K562 (cell line): ENCODE results near the gene DPY30. TPM values are rescaled to one million over a fixed set of nuclear protein-coding genes. Genes with fewer than 3 reads are reported as not detected.

Source experiments
- ATAC-seq: fragments of 200-7000 bp; cut with Tn5 transposase; 3 replicates; pipeline ENCODE4 v1.9.1; 2020; ENCODE audit warnings: moderate library complexity
- BruUV-seq: library from RNA; stranded (reverse); fragments of 400-500 nt; replicated peaks from 2 replicates; lab custom pipeline; 2021; lab: Mats Ljungman, UMichigan
- CTCF ChIA-PET: fragments of 300-600 bp; formaldehyde crosslinking; extraction: SDS; loops from one replicate; lab custom pipeline; 2021; ENCODE audit warnings: low intra/inter-chr PET ratio; lab: Yijun Ruan, JAX
- POLR2A ChIA-PET: fragments of 300-600, 350-650 bp; sonication (Branson Sonifier 250); formaldehyde crosslinking; extraction: SDS; loops from one replicate; lab custom pipeline; 2021; ENCODE audit warnings: antibody characterized with exemption, inconsistent platforms; lab: Yijun Ruan, JAX
- DNase-seq, 4 experiments: peaks; one replicate each; pipeline versions ENCODE4 v3.0.0 to v3.0.0-alpha.2; 2011 to 2018; ENCODE audit warnings: low spot score in 3 of 4, mixed read lengths in 3 of 4; ENCODE audit errors: extremely low read depth in 1 of 4
- FAIRE-seq: peaks from 2 replicates; lab custom pipeline; 2011; peaks lifted over from hg19 to GRCh38; lab: Jason Lieb, UNC
- H2AFZ ChIP-seq: 2 replicates; pipeline ENCODE4 v1.6.0; 2011; ENCODE audit warnings: low read depth, low read length, control low read depth, inconsistent platforms
- H3K27ac ChIP-seq: fragments of 200-600 bp; 3 replicates; pipeline ENCODE4 v1.8.0; 2011; ENCODE audit warnings: low read depth, mild to moderate bottlenecking, control low read depth, inconsistent platforms, low read length, moderate library complexity, mixed read lengths; ENCODE audit errors: extremely low read depth
- H3K27me3 ChIP-seq, 2 experiments: fragments of 300-600 bp in 1 of 2; 2 replicates in 1 of 2; 3 replicates in 1 of 2; pipeline versions ENCODE4 v1.6.0 to v1.8.0; 2011; ENCODE audit warnings: inconsistent platforms in 2 of 2, low read length in 2 of 2, mild to moderate bottlenecking in 1 of 2, mixed read lengths in 1 of 2, moderate library complexity in 1 of 2; ENCODE audit not compliant: control insufficient read depth in 2 of 2, insufficient read depth in 2 of 2
- H3K36me3 ChIP-seq: fragments of 300-600 bp; 3 replicates; pipeline ENCODE4 v1.8.0; 2011; ENCODE audit warnings: mild to moderate bottlenecking, low read length, inconsistent platforms; ENCODE audit not compliant: control insufficient read depth, insufficient read depth
- H3K4me1 ChIP-seq, 2 experiments: fragments of 200-600 bp in 1 of 2; replicated peaks in 1 of 2; 2 replicates in 1 of 2; 3 replicates in 1 of 2; pipeline versions ENCODE4 v1.5.1 to v1.8.0; 2011; ENCODE audit warnings: inconsistent platforms in 2 of 2, low read length in 2 of 2, mild to moderate bottlenecking in 1 of 2, mixed read lengths in 1 of 2, moderate library complexity in 1 of 2; ENCODE audit not compliant: control insufficient read depth in 2 of 2, insufficient read depth in 2 of 2
- H3K4me2 ChIP-seq: 2 replicates; pipeline ENCODE4 v1.6.1; 2011; ENCODE audit warnings: low read length, control low read depth, inconsistent platforms, mixed read lengths; ENCODE audit not compliant: insufficient read depth
- H3K4me3 ChIP-seq: fragments of 200-600 bp; sonication (generic), shearing (Covaris generic); 2 replicates; pipeline ENCODE4 v1.5.1; 2016; ENCODE audit warnings: control low read depth, inconsistent platforms
- H3K79me2 ChIP-seq: fragments of 200-600 bp; 3 replicates; pipeline ENCODE4 v1.8.0; 2011; ENCODE audit warnings: low read length, inconsistent platforms; ENCODE audit not compliant: control insufficient read depth, insufficient read depth
- H3K9ac ChIP-seq, 2 experiments: 2 replicates each; pipeline versions ENCODE4 v1.6.0 to v1.6.1; 2011; ENCODE audit warnings: low read depth in 2 of 2, low read length in 2 of 2, control low read depth in 1 of 2, inconsistent platforms in 1 of 2, mild to moderate bottlenecking in 1 of 2, mixed read lengths in 1 of 2; ENCODE audit not compliant: insufficient read depth in 1 of 2
- H3K9me1 ChIP-seq: one replicate; pipeline ENCODE4 v1.6.0; 2011; ENCODE audit warnings: inconsistent platforms, mild to moderate bottlenecking, low read length, moderate library complexity; ENCODE audit not compliant: control insufficient read depth, insufficient read depth
- H3K9me3 ChIP-seq: replicated peaks from 2 replicates; pipeline ENCODE4 v1.5.1; 2011; ENCODE audit warnings: low read depth, low read length, inconsistent platforms; ENCODE audit not compliant: control insufficient read depth, insufficient read depth
- H4K20me1 ChIP-seq: replicated peaks from 2 replicates; pipeline ENCODE4 v1.6.1; 2011; ENCODE audit warnings: low read length, inconsistent platforms, mixed read lengths; ENCODE audit not compliant: control insufficient read depth, insufficient read depth
- ADNP ChIP-seq: fragments of 200-800 bp; sonication (Bioruptor generic); IDR thresholded peaks from 2 replicates; pipeline ENCODE4 v1.6.1; 2016; ENCODE audit warnings: missing genetic modification characterization, missing compliant biosample characterization
- GATA2 ChIP-seq: sonication (generic); formaldehyde crosslinking; IDR thresholded peaks from 2 replicates; pipeline ENCODE4 v1.4.0; 2020; ENCODE audit warnings: mild to moderate bottlenecking, missing genetic modification reagents
- HIVEP1 ChIP-seq: fragments of 250-450 bp; sonication (Bioruptor Pico); IDR thresholded peaks from 2 replicates; pipeline ENCODE4 v1.4.0; 2020; ENCODE audit warnings: mild to moderate bottlenecking
- KLF13 ChIP-seq: fragments of 450-650 bp; IDR thresholded peaks from 2 replicates; pipeline ENCODE4 v1.6.1; 2016; ENCODE audit warnings: missing genetic modification characterization, low read depth, mild to moderate bottlenecking, missing compliant biosample characterization, moderate library complexity, borderline replicate concordance
- NFXL1 ChIP-seq: fragments of 450-650 bp; formaldehyde crosslinking; IDR thresholded peaks from 2 replicates; pipeline ENCODE4 v1.4.0; 2021; ENCODE audit warnings: mild to moderate bottlenecking
- XRCC3 ChIP-seq: fragments of 450-650 bp; IDR thresholded peaks from 2 replicates; pipeline ENCODE4 v1.6.1; 2017; ENCODE audit warnings: mild to moderate bottlenecking, moderate library complexity
- ZFP91 ChIP-seq: sonication (generic); formaldehyde crosslinking; IDR thresholded peaks from 2 replicates; pipeline ENCODE4 v1.8.0; 2022; ENCODE audit warnings: mild to moderate bottlenecking, missing genetic modification reagents
- ZNF407 ChIP-seq: fragments of 450-650 bp; IDR thresholded peaks from 2 replicates; pipeline ENCODE4 v1.6.1; 2016; ENCODE audit warnings: low read depth
- whole genome bisulfite sequencing: fragments of 100-300 bp; shearing (Covaris generic); methylation state at CpG from one replicate; pipeline ENCODE4 v1.1.6; 2016; ENCODE audit warnings: low coverage, mixed read lengths; ENCODE audit not compliant: insufficient coverage; ENCODE audit errors: missing lambda C conversion rate; 5-methylcytosine and 5-hydroxymethylcytosine counted together
- in situ Hi-C: fragments of 300-500 bp; cut with MboI; formaldehyde crosslinking; loops from 4 replicates; pipeline ENCODE4 v1.15.0; 2018; ENCODE audit warnings: inconsistent platforms, mixed read lengths
- intact Hi-C: fragments of 100-400 bp; cut with micrococcal nuclease; formaldehyde crosslinking; loops from 2 replicates; pipeline ENCODE4 v1.14.2; 2022
- polyA plus RNA-seq, 8 experiments: library from polyadenylated mRNA; depleted of rRNA in 4 of 8; stranded (reverse) in 5 of 8; unstranded in 3 of 8; fragments of >200 nt; fragmentation: Nextera tagmentation in 2 of 8; fragmentation: Illumina TruSeq in 1 of 8; extraction: Ambion mirVana in 2 of 8; extraction: Trizol in 1 of 8; gene quantifications; 2 replicates each; pipeline versions ENCODE4 v1.2.1 to v1.2.3, GENCODE V29; 2011 to 2014; ENCODE audit warnings: inconsistent platforms in 1 of 8, missing spikeins in 1 of 8
- total RNA-seq, 7 experiments: library from RNA; depleted of rRNA in 6 of 7; stranded (reverse); fragments of >200 nt in 6 of 7; fragmentation: Illumina TruSeq in 2 of 7; extraction: Trizol in 2 of 7; gene quantifications; 2 replicates each; pipeline versions ENCODE4 v1.2.1 to v1.2.3, GENCODE V29; 2011 to 2021; ENCODE audit warnings: low replicate concordance in 1 of 7
- TF ChIP-seq, protein P1 (sequence below), 2 experiments: fragments of 250-450 bp in 1 of 2; fragments of 450-650 bp in 1 of 2; sonication (Bioruptor Pico) in 1 of 2; IDR thresholded peaks; 2 replicates each; pipeline versions ENCODE4 v1.6.1 to v1.8.0; 2016 to 2021; ENCODE audit warnings: mild to moderate bottlenecking in 2 of 2, moderate library complexity in 2 of 2, missing compliant biosample characterization in 1 of 2, missing genetic modification characterization in 1 of 2
- TF ChIP-seq, protein P2 (sequence below): sonication (generic); formaldehyde crosslinking; IDR thresholded peaks from 2 replicates; pipeline ENCODE4 v1.8.0; 2022; ENCODE audit warnings: mild to moderate bottlenecking, missing genetic modification reagents

DPY30 gene
- total and polyA plus RNA-seq, 9 of the 15 experiments (the other 6 are each of a cell fraction or from before 2014, with no cell fraction given): 64.6 to 402 (median 116) TPM

DNA sequence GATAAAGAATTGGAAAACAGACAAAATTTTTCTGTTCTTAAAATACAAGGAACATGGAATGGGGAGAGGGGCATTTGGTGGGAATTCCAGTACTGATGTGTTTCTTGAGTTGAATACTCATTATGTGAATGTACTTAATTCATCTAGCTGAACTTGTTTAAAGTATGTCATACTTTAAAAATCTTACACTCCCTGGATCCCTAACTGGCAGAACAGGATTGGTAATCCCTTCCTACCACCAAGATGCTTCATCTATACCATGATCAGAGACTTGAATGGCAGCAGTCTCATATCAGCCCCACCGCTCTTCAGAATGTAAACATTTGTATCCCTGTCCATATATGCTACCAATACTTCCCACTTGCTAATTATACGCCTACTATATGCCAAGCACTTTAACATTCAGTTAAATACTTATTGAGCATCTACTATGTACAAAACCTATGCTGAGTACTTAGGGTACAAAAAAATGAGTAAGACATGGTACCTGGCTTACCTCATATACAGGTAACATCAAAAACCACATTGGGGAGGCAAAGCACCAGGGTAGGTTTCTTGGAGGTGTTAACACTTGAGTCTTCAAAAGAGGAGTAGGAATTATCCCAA is 34.1 kb downstream of the DPY30 start:
- Histone ChIP-seq H3K27me3 (no peaks in the 10 kb centered on the region), H3K9me3 (no peaks in the 10 kb centered on the region), H3K9ac (no peak overlapping the region), H3K4me1 (peaks cover 8 to 13% of the 10 kb centered on the region in 2 experiments; a peak in 3 of 5 replicates), H3K36me3 (peaks cover 11% of the 10 kb centered on the region; the same call in 2 of the 3 replicates), H3K9me1 (no peaks in the 10 kb centered on the region), H3K79me2 (peaks cover 90% of the 10 kb centered on the region), H3K4me2 (no peak overlapping the region), H2AFZ (no peak overlapping the region), H3K27ac (no peak overlapping the region), H4K20me1 (peaks cover 12% of the 10 kb centered on the region), H3K4me3 (no peak overlapping the region)
- ChIA-PET CTCF (no interaction called here), POLR2A (interaction anchor here (0.6 kb wide), 1 partner anchor 34 kb away, joined by 3 read pairs; the partner anchor contains the start of gene DPY30)
- intact Hi-C loops (loop anchor here (10.0 kb wide), 1 partner anchor 121 kb away; no protein-coding TSS in a partner anchor), in situ Hi-C loops (no loop called here)
- DNase-seq: no peak
- 88% methylated on average over 2 of the region's 2 CpGs for WGBS
- no peak for ATAC-seq
- FAIRE-seq: no peak
- BruUV-seq: no TSS peak
- TF ChIP-seq ADNP (tag): no peak
- TF ChIP-seq GATA2: no peak
- TF ChIP-seq ZFP91 (CRISPR knock-in tag): no peak
- no peak for TF ChIP-seq KLF13
- no peak for TF ChIP-seq ZNF407
- no peak for TF ChIP-seq XRCC3
- no peak for TF ChIP-seq NFXL1 (CRISPR knock-in tag)
- TF ChIP-seq, protein P1, sequence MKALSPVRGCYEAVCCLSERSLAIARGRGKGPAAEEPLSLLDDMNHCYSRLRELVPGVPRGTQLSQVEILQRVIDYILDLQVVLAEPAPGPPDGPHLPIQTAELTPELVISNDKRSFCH (CRISPR knock-in tag; IDR thresholded peaks at IDR 0.05): no peak
- TF ChIP-seq, protein P1 (tag; IDR thresholded peaks at IDR 0.05): no peak
- TF ChIP-seq HIVEP1 (CRISPR knock-in tag): no peak
- TF ChIP-seq, protein P2, sequence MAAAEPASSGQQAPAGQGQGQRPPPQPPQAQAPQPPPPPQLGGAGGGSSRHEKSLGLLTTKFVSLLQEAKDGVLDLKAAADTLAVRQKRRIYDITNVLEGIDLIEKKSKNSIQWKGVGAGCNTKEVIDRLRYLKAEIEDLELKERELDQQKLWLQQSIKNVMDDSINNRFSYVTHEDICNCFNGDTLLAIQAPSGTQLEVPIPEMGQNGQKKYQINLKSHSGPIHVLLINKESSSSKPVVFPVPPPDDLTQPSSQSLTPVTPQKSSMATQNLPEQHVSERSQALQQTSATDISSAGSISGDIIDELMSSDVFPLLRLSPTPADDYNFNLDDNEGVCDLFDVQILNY (CRISPR knock-in tag): no peak
